Left ventricle myocardium superior (tissue), 1 donor: ENCODE data around the gene TMUB1. TPM values are rescaled to one million over a fixed set of nuclear protein-coding genes. Genes with fewer than 3 reads are reported as not detected.

Experiments used
- ATAC-seq: fragments of 200-7000 bp; cut with Tn5 transposase; one replicate; pipeline ENCODE4 v1.9.1; 2020; ENCODE audit warnings: mild to moderate bottlenecking, moderate library complexity
- DNase-seq: peaks from one replicate; pipeline ENCODE4 v3.0.0-alpha.2; 2020
- intact Hi-C: fragments of 100-400 bp; cut with micrococcal nuclease; formaldehyde crosslinking; loops from one replicate; pipeline ENCODE4 v1.11.0; 2022
- long read RNA-seq: library from polyadenylated mRNA; unstranded; transcript quantifications from one replicate; pipeline ENCODE4 v2.0.0, GENCODE V29; 2021
- total RNA-seq: library from RNA; stranded (reverse); fragmentation: NEBNext Ultra II Directional; extraction: Animal tissue kit (Norgen Biotek cat#: 25700); gene quantifications from one replicate; pipeline ENCODE4 v1.2.1, GENCODE V29; 2021
- donor health status: DM: no; HTN: yes; CAD: no; lungs with severe emphysema.

TMUB1 gene
- 38.7 TPM for total RNA-seq
- long read RNA-seq, transcript TMUB1-203 (2 exons, 1,549 nt) = minor isoform, 16 of 76 reads
- long read RNA-seq, transcript TMUB1-201 (3 exons, 1,353 nt) = major isoform, 44 of 76 reads
- long read RNA-seq, partial matches to known transcripts = 0 of 76 reads
- long read RNA-seq, other reads (novel, unspliced or antisense) = 10 of 76 reads

GRCh38 chr7:151083071-151083823, at the start of gene TMUB1:
Gene TMUB1, minus strand, starts transcription at chr7:151083493. Its CDS starts 930 bp downstream, at chr7:151082563.
- ATAC-seq (peak; percentile 31), DNase-seq (peak; percentile 90)
- intact Hi-C loops = no loop called here

GRCh38 chr7:151132461-151133205, 49.3 kb upstream of the TMUB1 start:
- ATAC-seq = no peak
- intact Hi-C loops = no loop called here
- peak; percentile 18 for DNase-seq

- ATAC-seq (peak; percentile 40), DNase-seq (peak; percentile 41)
- intact Hi-C loops = no loop called here
Observed at GRCh38 chr7:151131592-151132293, 48.5 kb upstream of the TMUB1 start.

GRCh38 chr7:151131224-151131591, 47.9 kb upstream of the TMUB1 start:
- ATAC-seq = no peak
- no peak for DNase-seq
- intact Hi-C loops = no loop called here

GRCh38 chr7:151130741-151131157, 47.5 kb upstream of the TMUB1 start:
- intact Hi-C loops = no loop called here
- no peak for ATAC-seq
- peak; percentile 25 for DNase-seq

- DNase-seq = no peak
- intact Hi-C loops = loop anchor here (5.0 kb wide), 1 partner anchor 42 kb away; no protein-coding TSS in a partner anchor
- no peak for ATAC-seq
Observed at GRCh38 chr7:151129960-151130591, 46.8 kb upstream of the TMUB1 start.

- ATAC-seq (no peak), DNase-seq (peak; percentile 16)
- intact Hi-C loops = loop anchor here (5.0 kb wide), 1 partner anchor 43 kb away; no protein-coding TSS in a partner anchor
Observed at GRCh38 chr7:151129117-151129959, 46.0 kb upstream of the TMUB1 start.

- ATAC-seq (no peak), DNase-seq (no peak)
- intact Hi-C loops = loop anchor here (5.0 kb wide), 1 partner anchor 44 kb away; no protein-coding TSS in a partner anchor
Observed at GRCh38 chr7:151128716-151129115, 45.4 kb upstream of the TMUB1 start.

GRCh38 chr7:151128144-151128543, 44.9 kb upstream of the TMUB1 start:
- no peak for ATAC-seq
- DNase-seq = peak; percentile 20
- intact Hi-C loops = loop anchor here (5.0 kb wide), 1 partner anchor 44 kb away; no protein-coding TSS in a partner anchor

- DNase-seq (no peak), ATAC-seq (no peak)
- intact Hi-C loops = loop anchor here (5.0 kb wide), 1 partner anchor 46 kb away; no protein-coding TSS in a partner anchor
Observed at GRCh38 chr7:151126491-151127137, 43.3 kb upstream of the TMUB1 start.

GRCh38 chr7:151125846-151126481, 42.7 kb upstream of the TMUB1 start:
- ATAC-seq (peak; percentile 33), DNase-seq (no peak)
- intact Hi-C loops = loop anchor here (5.0 kb wide), 1 partner anchor 46 kb away; no protein-coding TSS in a partner anchor

GRCh38 chr7:151125470-151125845, 42.2 kb upstream of the TMUB1 start:
- intact Hi-C loops = loop anchor here (5.0 kb wide), 1 partner anchor 47 kb away; no protein-coding TSS in a partner anchor
- ATAC-seq = peak; percentile 73
- DNase-seq = peak; percentile 80

- DNase-seq (no peak), ATAC-seq (no peak)
- intact Hi-C loops = loop anchor here (5.0 kb wide), 1 partner anchor 47 kb away; no protein-coding TSS in a partner anchor
Observed at GRCh38 chr7:151124899-151125399, 41.7 kb upstream of the TMUB1 start.

- DNase-seq (no peak), ATAC-seq (no peak)
- intact Hi-C loops = no loop called here
Observed at GRCh38 chr7:151124481-151124880, 41.2 kb upstream of the TMUB1 start.

GRCh38 chr7:151123822-151124464, 40.6 kb upstream of the TMUB1 start:
- ATAC-seq (peak; percentile 80), DNase-seq (peak; percentile 87)
- intact Hi-C loops = no loop called here

GRCh38 chr7:151123158-151123821, 40.0 kb upstream of the TMUB1 start:
- DNase-seq (no peak), ATAC-seq (no peak)
- intact Hi-C loops = no loop called here
